ENCODE results near the gene TBC1D22A. TPM values are rescaled to one million over a fixed set of nuclear protein-coding genes. Genes with fewer than 3 reads are reported as not detected.
A peak's percentile ranks its signal among the peaks of the same experiment; 100 is the strongest.

TBC1D22A gene
- total and polyA plus RNA-seq, 2 donors (not counting 3 experiments of a cell fraction or from before 2014, with no cell fraction given) = 26.1 to 32.4 TPM

- intact Hi-C loops (cut with micrococcal nuclease) = loop anchor here (1.0 to 2.0 kb wide), 2 partner anchors 18 to 62 kb away; no protein-coding TSS in a partner anchor
- peak overlapping the region; percentile 94 for H3K9ac ChIP-seq (replicated peaks; ENCODE audit: extremely low read depth, insufficient read depth, low read length)
- H3K27ac ChIP-seq (ENCODE audit: insufficient read depth, low read depth, low read length) = peak overlapping the region; percentile 90
Observed at GRCh38 chr22:46736705-46737104, 25.7 kb upstream of the TBC1D22A start.

More at GRCh38 chr22:46736705-46737104, 25.7 kb upstream of the TBC1D22A start:
- peak overlapping the region; percentile 60 to 97 (median 75) for H3K4me3 ChIP-seq (replicated peaks in 1 of 3; ENCODE audit: insufficient read depth in 1 of 3, low read depth in 1 of 3, low read length in 3 of 3)
- H3K79me2 ChIP-seq (ENCODE audit: control insufficient read depth, insufficient read depth, low read length) = peaks cover 65% of the 10 kb centered on the region
- no peak for TF ChIP-seq FOS (IDR thresholded peaks at IDR 0.05; ENCODE audit: borderline replicate concordance, insufficient read depth, low read length)
- TF ChIP-seq GATA2 (IDR thresholded peaks at IDR 0.05; ENCODE audit: insufficient read depth, insufficient read length, low read depth, low read length) = no peak
- TF ChIP-seq POLR2A (IDR thresholded peaks at IDR 0.05; ENCODE audit: low read depth, low read length) = no peak
- no peak for TF ChIP-seq EZH2 (IDR thresholded peaks at IDR 0.05; ENCODE audit: borderline replicate concordance, low read depth, low read length, severe bottlenecking)
- TF ChIP-seq, protein P1, sequence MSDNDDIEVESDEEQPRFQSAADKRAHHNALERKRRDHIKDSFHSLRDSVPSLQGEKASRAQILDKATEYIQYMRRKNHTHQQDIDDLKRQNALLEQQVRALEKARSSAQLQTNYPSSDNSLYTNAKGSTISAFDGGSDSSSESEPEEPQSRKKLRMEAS (IDR thresholded peaks at IDR 0.05; ENCODE audit: insufficient read depth, insufficient read length) = no peak
- no peak for TF ChIP-seq JUN (IDR thresholded peaks at IDR 0.05; ENCODE audit: borderline replicate concordance, insufficient read depth, insufficient read length, low read depth)
- TF ChIP-seq MYC (IDR thresholded peaks at IDR 0.05; ENCODE audit: low read depth, low read length) = no peak
- no peak for TF ChIP-seq CTCF (IDR thresholded peaks at IDR 0.05; ENCODE audit: extremely low read depth in 1 of 2, insufficient read depth in 1 of 2, low read depth in 1 of 2, low read length in 2 of 2)
- no peak for TF ChIP-seq POLR2AphosphoS5 (IDR thresholded peaks at IDR 0.05; ENCODE audit: insufficient read depth, low read depth, low read length)
- ChIA-PET CTCF (interaction anchor here (0.7 to 2.2 kb wide), 5 partner anchors 13 to 22 kb away, joined by 3 to 18 read pairs (median 8); no protein-coding TSS in a partner anchor), POLR2A (interaction anchor here (1.5 kb wide), 1 partner anchor 26 kb away, joined by 10 read pairs; the partner anchor contains the start of gene TBC1D22A)
- no peaks in the 10 kb centered on the region for H3K9me3 ChIP-seq (replicated peaks; ENCODE audit: control insufficient read depth, insufficient read depth, low read length)
- BruUV-seq (replicated peaks) = TSS peak; percentile 52
- no peak for DNase-seq (ENCODE audit: low read depth, low spot score)
- no peaks in the 10 kb centered on the region for H4K20me1 ChIP-seq (replicated peaks; ENCODE audit: control insufficient read depth, extremely low read depth, insufficient read depth, low read length)
- peaks cover 0 to 3% of the 10 kb centered on the region in 2 experiments for H3K36me3 ChIP-seq (ENCODE audit: control insufficient read depth in 2 of 2, extremely low read depth in 1 of 2, insufficient read depth in 2 of 2, low read length in 2 of 2)
- peaks cover 39% of the 10 kb centered on the region for H3K4me1 ChIP-seq (ENCODE audit: control insufficient read depth, extremely low read depth, insufficient read depth, low read length)
- H2AFZ ChIP-seq (ENCODE audit: low read depth, low read length) = no peak overlapping the region
- peak overlapping the region; percentile 91 for H3K4me2 ChIP-seq (ENCODE audit: insufficient read depth, low read length)
- dilution Hi-C loops (cut with MboI; ENCODE audit: extremely low pct_ligation_motif_present, low sequenced_read_pairs) = no loop called here
- no peak for FAIRE-seq
- no peaks in the 10 kb centered on the region for H3K27me3 ChIP-seq (ENCODE audit: control insufficient read depth in 2 of 2, insufficient read depth in 2 of 2, low read length in 2 of 2)
- H3K9me1 ChIP-seq (replicated peaks; ENCODE audit: control insufficient read depth, extremely low read depth, insufficient read depth, low read length) = no peaks in the 10 kb centered on the region
